OCI-LY3 (cell line): ENCODE results near the gene SERPINE3.

Experiments
- H2AFZ ChIP-seq: fragments of 200-600, 300-600 bp; shearing (Covaris generic); 2 replicates; pipeline ENCODE4 v1.6.0; 2014; ENCODE audit warnings: antibody characterized with exemption, low read depth, low read length
- H3K27ac ChIP-seq: fragments of 200-600, 300-600 bp; sonication (generic); 2 replicates; pipeline ENCODE4 v1.5.1; 2014; ENCODE audit warnings: mild to moderate bottlenecking, low read length, moderate library complexity, mixed read lengths
- H3K27me3 ChIP-seq: fragments of 200-600, 300-600 bp; sonication (generic); 2 replicates; pipeline ENCODE4 v1.6.1; 2014; ENCODE audit warnings: low read depth, low read length, mixed read lengths
- H3K36me3 ChIP-seq: fragments of 200-600, 300-600 bp; sonication (generic); replicated peaks from 2 replicates; pipeline ENCODE3; 2014; ENCODE audit warnings: low read depth, low read length, mixed read lengths
- H3K4me1 ChIP-seq: fragments of 300-600, 200-600 bp; sonication (generic); 2 replicates; pipeline ENCODE4 v1.6.1; 2014; ENCODE audit warnings: low read length, mixed read lengths
- H3K4me2 ChIP-seq: fragments of 200-600, 300-600 bp; sonication (generic); 2 replicates; pipeline ENCODE4 v1.6.1; 2014; ENCODE audit warnings: low read length, mixed read lengths
- H3K4me3 ChIP-seq: fragments of 300-600, 200-600 bp; sonication (generic); 2 replicates; pipeline ENCODE4 v1.5.1; 2014; ENCODE audit warnings: antibody characterized with exemption, mild to moderate bottlenecking, low read length, moderate library complexity
- H3K79me2 ChIP-seq: fragments of 300-600, 200-600 bp; shearing (Covaris generic); 2 replicates; pipeline ENCODE4 v1.6.1; 2014; ENCODE audit warnings: mild to moderate bottlenecking, low read length, mixed read lengths
- H3K9ac ChIP-seq: fragments of 300-600, 200-600 bp; shearing (Covaris generic); 2 replicates; pipeline ENCODE4 v1.6.0; 2014; ENCODE audit warnings: mild to moderate bottlenecking, low read length, moderate library complexity
- H3K9me3 ChIP-seq: fragments of 200-600, 300-600 bp; shearing (Covaris generic); 2 replicates; pipeline ENCODE4 v1.6.1; 2014; ENCODE audit warnings: low read length, mixed read lengths; ENCODE audit not compliant: insufficient read depth
- H4K20me1 ChIP-seq: fragments of 200-600, 300-600 bp; sonication (generic); 2 replicates; pipeline ENCODE4 v1.6.1; 2016; ENCODE audit warnings: low read length, mixed read lengths; ENCODE audit not compliant: insufficient read depth
- CTCF ChIP-seq: fragments of 200-600, 300-600 bp; sonication (generic); IDR thresholded peaks from 2 replicates; pipeline ENCODE4 v1.5.1; 2014; ENCODE audit warnings: antibody characterized with exemption, low read length, low read depth
- EZH2phosphoT487 ChIP-seq: fragments of 200-600 bp; shearing (Covaris generic); IDR thresholded peaks from 2 replicates; pipeline ENCODE4 v1.6.1; 2018; ENCODE audit warnings: antibody characterized with exemption, mixed run types, low read depth

Gene SERPINE3

GRCh38 chr13:51298812-51299211 is 40.7 kb upstream of the SERPINE3 start:
- no peaks in the 10 kb centered on the region for H3K36me3 ChIP-seq
- H3K79me2 ChIP-seq = no peaks in the 10 kb centered on the region
- no peak overlapping the region for H3K27ac ChIP-seq
- no peaks in the 10 kb centered on the region for H3K9me3 ChIP-seq
- no peak overlapping the region for H3K4me3 ChIP-seq
- no peak overlapping the region for H2AFZ ChIP-seq
- no peak overlapping the region for H3K9ac ChIP-seq
- TF ChIP-seq EZH2phosphoT487 (no peak), CTCF (no peak)
- no peaks in the 10 kb centered on the region for H3K27me3 ChIP-seq
- no peaks in the 10 kb centered on the region for H3K4me1 ChIP-seq
- H3K4me2 ChIP-seq = no peak overlapping the region
- H4K20me1 ChIP-seq = no peaks in the 10 kb centered on the region

GRCh38 chr13:51303063-51303552 is 36.4 kb upstream of the SERPINE3 start:
- Histone ChIP-seq H2AFZ (no peak overlapping the region), H3K4me3 (no peak overlapping the region), H3K4me1 (0 out of 2 replicates have a peak, but pooled peaks cover 4% of the 10 kb centered on the region), H3K4me2 (no peak overlapping the region), H3K79me2 (no peaks in the 10 kb centered on the region), H3K9ac (no peak overlapping the region), H3K27ac (no peak overlapping the region), H3K9me3 (no peaks in the 10 kb centered on the region), H3K36me3 (no peaks in the 10 kb centered on the region), H4K20me1 (no peaks in the 10 kb centered on the region), H3K27me3 (no peaks in the 10 kb centered on the region)
- TF ChIP-seq EZH2phosphoT487 = no peak
- TF ChIP-seq CTCF = no peak

- 0 out of 2 replicates have a peak, but pooled peaks cover 4% of the 10 kb centered on the region for H3K4me1 ChIP-seq
- H3K79me2 ChIP-seq = no peaks in the 10 kb centered on the region
- TF ChIP-seq CTCF (no peak), EZH2phosphoT487 (no peak)
- H3K4me3 ChIP-seq = no peak overlapping the region
- H3K4me2 ChIP-seq = no peak overlapping the region
- no peaks in the 10 kb centered on the region for H3K9me3 ChIP-seq
- H4K20me1 ChIP-seq = no peaks in the 10 kb centered on the region
- H3K27me3 ChIP-seq = no peaks in the 10 kb centered on the region
- H2AFZ ChIP-seq = no peak overlapping the region
- H3K27ac ChIP-seq = no peak overlapping the region
- H3K36me3 ChIP-seq = no peaks in the 10 kb centered on the region
- no peak overlapping the region for H3K9ac ChIP-seq
These were observed 35.6 kb upstream of the SERPINE3 start for GRCh38 chr13:51303882-51304281.

- Histone ChIP-seq H4K20me1 (no peaks in the 10 kb centered on the region), H3K4me2 (no peak overlapping the region), H3K27ac (no peak overlapping the region), H3K27me3 (no peaks in the 10 kb centered on the region), H2AFZ (no peak overlapping the region), H3K9ac (no peak overlapping the region), H3K4me3 (no peak overlapping the region), H3K9me3 (no peaks in the 10 kb centered on the region), H3K79me2 (no peaks in the 10 kb centered on the region), H3K36me3 (no peaks in the 10 kb centered on the region), H3K4me1 (0 out of 2 replicates have a peak, but pooled peaks cover 4% of the 10 kb centered on the region)
- TF ChIP-seq EZH2phosphoT487 = no peak
- TF ChIP-seq CTCF = no peak
These were observed 34.1 kb upstream of the SERPINE3 start for GRCh38 chr13:51305271-51305967.
